ENCODE measurements around the gene DPP8.
"Not testable (repeated sequence)": the region's sequence is repeated elsewhere in the genome, so short reads cannot be mapped to it uniquely, and the experiment has no call there.

The DPP8 gene

DNA sequence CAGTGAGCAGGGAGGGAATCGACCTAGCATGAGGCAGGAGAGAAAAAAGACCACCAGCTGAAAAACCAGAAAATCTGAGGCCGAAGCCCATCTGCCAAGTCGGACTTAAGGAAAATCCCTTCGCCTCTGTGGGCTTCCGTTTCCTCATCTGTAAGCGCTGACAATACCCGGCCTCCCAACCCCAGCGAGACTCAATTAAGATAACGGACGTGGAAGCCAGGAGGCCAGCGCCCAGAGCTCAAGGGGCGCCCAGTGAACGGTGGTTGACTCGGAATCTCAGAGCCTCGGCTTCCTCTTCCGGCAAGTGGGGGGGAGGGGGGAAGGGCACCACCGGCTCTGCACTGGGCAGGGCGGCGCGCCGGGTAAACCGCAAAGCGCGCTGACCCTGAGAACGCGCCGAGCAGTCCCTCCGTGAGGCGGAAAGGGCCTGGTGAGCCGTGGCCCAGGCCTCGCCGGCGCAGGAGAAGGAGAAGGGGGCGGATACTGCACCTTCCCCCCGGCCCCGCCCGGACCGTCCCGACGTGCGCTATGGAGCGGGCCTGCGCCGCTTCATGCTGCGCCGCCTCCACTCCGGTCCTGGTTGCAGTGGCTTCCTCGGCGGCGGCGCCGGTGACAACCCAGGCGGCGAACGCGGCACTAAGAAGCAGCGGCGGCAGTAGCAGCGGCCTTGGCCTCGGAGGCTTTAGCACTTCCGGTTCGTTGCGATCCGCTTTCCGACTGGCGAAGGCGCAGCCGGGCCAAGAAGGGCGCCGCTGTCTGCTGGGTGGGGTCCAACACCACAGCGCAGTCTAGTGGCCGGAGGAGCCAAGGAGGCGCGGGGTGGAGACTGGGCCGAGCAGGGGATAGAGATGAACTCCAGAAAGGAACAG lies at the start of gene DPP8:
Gene DPP8, minus strand, starts transcription at position 693 of the 869 bp plus-strand sequence. CDS start 5,136 bp downstream, outside the sequence.
- peak; percentile 92 for DNase-seq

DNA sequence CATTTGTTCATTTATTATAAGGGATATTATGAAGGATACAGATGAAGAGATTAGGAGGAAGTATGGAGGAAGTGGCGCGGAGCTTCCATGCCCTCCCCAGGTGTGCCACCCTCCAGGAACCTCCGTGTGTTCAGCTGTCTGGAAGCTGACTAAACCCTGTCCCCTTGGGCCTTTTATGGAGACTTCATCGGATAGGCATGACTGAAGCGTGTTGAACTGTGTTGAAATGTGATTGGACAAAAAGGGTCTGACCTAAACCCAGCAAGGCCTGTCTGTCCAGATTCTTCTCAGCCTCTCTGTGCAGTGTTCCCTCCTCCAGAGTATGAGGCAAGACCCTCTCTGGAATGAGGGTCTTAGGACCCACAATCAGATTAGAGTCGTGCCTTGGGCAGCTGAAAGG lies 44.4 kb upstream of the DPP8 start:
- DNase-seq: no peak

DNA sequence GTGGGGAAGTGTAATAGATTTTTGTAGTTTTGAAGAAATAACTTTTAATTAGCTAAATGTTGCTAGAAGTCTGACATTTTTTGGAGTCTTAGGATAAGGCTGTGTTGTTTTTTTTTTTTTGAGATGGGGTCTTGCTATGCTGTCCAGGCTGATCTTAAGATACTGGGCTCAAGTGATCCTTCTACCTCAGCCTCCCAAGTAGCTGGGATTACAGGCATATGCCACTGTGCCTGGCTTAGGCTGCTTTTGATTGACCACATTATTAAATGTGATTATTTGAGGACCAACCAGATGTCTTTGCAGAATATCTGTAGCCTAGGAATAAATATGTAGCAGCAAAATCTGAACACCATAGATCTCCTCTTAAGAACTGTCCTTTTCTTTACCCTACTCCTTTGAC lies 42.5 kb upstream of the DPP8 start:
- DNase-seq: no peak

DNA sequence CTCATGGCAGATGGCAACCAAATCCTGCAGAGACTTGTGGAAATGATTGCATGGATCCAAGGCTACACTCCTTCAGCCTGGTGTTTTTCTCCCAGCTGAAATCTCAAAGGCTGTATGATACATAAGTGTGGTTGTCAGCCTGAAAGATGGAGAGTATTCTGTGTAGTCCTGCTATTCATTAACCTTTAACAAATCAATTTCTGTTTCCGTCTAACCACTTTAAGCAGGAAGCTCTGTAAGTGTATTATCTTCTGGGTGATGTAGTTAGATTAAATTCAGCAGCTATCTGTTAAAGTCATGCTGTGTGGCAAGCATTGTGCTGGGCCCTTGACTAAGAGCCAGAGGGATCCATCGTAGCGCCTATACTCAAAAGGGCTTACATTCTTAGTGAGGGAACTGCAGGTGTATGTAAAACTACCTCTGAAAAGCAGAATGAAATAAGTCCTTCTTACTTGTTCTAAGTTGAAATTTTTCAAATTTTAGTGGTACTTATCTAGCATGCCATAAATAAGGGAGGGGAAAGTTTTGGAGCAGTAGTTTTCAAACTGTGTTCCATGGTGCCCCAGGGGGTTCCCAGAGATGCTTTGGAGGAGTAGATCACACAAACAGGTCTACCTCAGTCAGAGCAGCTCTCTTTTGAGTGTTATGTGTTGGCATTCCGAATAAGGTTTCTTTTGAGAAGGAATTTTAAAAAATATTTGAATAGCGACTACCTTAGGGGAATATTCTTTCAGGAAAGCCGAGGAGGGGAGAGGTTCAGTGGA lies 41.7 kb upstream of the DPP8 start:
- DNase-seq: no peak

DNA sequence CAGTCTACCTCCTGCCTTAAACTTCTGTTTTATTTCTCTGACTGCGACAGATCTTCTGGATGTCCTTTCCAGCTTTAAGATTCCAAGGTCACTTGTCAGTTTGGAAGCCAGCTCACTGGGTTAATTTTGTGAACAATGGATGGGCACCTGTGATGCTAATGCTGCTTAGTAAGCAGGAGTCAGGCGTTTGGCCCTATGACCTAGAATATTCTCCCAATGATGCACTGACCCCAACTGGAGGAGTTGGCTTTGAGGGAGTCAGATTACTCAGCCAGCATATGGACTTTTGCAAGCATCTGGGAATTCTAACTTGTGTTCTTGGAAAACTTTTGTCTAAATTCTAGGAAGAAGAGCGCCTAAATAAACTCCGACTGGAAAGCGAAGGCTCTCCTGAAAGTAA lies 40.8 kb upstream of the DPP8 start:
- no peak for DNase-seq

DNA sequence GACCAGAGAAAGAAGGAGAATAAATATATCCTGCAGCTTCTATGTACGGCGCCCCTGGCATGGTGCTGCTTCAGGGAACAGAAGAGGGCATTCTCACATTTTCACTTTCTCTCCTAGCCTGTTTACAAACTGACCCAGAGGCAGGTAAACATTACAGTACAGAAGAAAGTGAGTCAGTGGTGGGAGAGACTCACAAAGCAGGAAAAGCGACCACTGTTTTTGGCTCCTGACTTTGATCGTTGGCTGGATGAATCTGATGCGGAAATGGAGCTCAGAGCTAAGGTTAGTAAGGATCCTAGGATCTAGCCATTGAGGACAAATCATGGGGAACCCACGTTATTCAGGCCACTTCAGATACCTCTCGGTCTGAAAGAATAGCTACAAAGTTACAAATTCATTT lies 39.1 kb upstream of the DPP8 start:
- DNase-seq: no peak

DNA sequence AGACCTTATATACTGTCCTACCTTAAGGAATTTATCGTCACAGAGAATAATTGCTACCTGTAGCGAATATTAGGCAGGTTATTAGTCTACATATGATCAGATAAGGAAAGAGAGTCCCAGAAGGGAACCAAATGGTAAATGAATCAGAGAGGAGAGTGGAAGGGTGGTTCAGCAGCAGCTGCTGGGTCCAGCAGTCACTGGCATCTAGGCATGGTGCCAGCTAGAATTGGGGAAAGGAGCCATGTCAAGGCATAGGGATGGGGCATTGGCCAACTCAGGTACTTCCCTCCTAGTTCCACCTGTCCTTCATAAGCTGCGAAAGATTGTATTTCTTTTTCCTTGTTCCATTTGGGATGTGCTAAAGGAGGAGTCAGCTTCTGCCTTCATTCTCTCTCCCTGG lies 36.2 kb upstream of the DPP8 start:
- no peak for DNase-seq

DNA sequence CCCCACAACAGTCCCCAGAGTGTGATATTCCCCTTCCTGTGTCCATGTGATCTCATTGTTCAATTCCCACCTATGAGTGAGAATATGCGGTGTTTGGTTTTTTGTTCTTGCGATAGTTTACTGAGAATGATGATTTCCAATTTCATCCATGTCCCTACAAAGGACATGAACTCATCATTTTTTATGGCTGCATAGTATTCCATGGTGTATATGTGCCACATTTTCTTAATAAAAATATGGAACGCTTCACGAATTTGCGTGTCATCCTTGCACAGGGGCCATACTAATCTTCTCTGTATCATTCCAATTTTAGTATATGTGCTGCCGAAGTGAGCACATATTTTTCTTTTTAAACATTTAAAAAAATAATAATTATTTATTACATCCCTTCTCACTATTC lies 35.4 kb upstream of the DPP8 start:
- not testable (repeated sequence) for DNase-seq

DNA sequence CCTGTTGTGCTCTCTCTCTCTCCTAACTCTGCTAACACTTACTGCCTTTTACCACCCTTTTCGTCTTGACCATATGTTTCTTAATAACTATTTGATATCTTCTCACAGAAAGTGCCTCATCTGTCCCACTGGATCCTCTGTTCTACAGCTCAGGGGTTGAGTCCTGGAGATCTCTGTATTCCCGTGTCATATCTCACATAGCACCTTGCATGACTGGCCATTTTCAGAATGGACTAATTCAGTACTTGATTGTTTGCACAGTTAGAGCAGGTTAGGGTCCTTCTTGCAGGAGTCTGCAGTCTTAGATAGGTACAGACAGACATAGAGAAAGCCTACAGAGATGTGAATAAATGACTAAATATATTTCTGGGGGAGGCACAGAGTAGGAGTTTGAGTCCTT lies 33.7 kb upstream of the DPP8 start:
- no peak for DNase-seq

DNA sequence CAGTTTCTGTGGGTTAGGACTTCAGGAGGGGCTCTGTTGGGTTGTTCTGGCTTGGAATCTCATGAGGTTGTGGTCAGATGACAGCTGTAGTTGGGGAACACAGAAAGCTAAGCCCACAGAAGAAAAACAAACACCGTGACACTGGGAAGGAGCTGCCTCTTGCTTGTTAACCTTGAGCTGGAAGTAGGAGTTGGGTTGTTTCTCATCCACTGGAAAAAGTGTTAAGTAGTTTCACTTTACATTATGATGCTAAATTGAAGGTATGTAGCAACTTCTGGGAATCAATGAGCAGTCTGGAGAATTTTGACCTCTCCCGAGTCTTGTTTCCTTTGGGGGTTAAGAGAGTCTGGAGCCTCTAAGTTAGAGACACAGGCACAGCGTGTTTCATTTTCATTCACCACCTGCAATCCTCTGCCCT lies 33.2 kb upstream of the DPP8 start:
- no peak for DNase-seq

DNA sequence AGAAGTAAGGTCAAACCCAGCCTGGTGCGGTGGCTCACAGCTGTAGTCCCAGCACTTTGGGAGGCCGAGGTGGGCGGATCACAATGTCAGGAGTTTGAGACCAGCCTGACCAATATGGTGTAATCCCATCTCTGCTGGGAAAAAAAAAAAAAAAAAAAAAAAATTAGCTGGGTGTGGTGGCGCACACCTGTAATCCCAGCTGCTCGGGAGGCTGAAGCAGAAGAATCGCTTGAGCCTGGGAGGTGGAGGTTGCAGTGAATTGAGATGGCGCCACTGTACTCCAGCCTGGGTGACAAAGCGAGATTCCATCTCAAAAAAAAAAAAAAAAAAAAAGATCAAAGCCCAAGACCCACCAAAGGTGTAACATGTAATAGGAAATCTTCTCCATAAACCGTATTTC lies 31.8 kb upstream of the DPP8 start:
- not testable (repeated sequence) for DNase-seq

DNA sequence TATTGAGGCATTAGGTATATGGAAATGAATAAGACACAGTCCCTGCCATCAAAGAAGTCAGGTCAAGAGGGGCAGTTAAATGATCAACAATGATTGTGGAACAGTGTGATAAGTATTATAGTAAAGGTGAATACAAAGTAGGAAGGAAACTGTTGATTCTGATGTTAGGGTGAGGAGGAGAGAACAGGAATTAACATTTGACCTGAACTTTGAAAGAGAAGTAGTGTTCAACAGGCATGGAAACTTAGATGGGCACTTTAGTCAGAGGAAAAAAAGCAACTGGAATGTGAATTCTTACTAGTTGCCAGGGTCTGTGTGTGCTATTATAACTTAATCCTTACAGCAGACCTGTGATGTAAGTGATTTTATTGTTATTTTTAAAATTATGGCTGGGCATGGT lies 30.4 kb upstream of the DPP8 start:
- DNase-seq: no peak

DNA sequence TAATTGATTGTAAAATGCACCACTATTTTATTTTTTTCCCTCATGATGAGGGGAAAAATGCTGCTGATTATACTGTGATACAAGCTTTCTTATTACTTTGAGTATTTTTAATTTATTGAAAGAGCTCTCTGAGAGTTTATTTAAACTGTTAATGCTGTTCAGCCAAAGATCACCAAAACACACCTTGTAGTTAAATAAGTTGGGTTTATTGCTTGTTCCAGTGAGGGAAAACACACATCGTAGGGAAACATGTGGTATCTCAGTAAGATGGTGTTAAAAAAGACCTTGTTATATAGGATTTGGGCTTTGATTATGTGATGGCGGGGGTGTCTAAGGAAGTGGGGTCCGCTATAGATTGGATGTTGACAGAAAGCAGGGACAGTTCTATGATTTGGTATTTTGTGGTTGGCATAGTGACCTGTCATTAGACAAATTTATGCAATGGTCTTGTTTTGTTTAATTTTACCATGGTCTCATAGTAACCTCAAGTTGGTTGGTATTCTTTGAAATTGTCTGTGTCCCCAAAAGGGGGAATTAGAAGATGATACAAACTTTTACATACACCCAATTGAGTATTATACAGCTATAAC lies 23.8 kb upstream of the DPP8 start:
- DNase-seq: no peak

DNA sequence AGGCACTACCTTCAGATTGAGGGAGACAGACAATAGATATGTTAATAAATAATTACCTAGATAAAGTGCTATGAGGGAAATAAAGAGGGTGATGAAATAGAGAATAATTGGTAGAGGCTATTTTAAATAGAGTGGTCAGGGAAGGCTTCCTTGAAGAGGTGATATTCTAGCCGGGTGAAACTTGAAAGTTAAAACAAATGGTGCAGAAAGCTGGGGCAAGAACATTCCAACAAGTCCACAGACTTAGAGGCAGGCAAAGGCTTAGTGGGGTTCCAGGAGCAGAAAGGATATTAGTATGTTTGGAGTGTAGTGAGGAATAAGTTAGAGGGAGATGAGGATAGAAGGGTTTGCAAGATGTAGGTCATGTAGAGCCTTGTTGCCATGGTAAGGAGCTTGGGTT lies 22.8 kb upstream of the DPP8 start:
- no peak for DNase-seq

DNA sequence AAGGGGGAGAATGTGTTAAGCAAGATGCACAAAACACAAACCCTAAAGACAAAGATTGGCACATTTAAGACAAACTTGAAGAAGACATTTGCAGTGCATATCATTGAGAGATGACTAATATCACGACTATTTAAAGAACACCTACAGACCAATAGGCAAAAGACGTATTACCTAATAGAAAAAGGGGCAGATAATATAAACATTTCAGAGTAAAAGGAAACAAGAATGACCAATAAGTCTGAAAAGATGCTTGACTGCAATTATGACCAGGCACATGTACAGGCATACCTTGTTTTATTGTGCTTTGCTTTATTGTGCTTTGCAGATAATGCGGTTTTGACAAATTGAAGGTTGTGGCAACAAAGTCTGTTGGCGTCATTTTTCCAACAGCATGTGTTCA lies 17.7 kb upstream of the DPP8 start:
- no peak for DNase-seq

DNA sequence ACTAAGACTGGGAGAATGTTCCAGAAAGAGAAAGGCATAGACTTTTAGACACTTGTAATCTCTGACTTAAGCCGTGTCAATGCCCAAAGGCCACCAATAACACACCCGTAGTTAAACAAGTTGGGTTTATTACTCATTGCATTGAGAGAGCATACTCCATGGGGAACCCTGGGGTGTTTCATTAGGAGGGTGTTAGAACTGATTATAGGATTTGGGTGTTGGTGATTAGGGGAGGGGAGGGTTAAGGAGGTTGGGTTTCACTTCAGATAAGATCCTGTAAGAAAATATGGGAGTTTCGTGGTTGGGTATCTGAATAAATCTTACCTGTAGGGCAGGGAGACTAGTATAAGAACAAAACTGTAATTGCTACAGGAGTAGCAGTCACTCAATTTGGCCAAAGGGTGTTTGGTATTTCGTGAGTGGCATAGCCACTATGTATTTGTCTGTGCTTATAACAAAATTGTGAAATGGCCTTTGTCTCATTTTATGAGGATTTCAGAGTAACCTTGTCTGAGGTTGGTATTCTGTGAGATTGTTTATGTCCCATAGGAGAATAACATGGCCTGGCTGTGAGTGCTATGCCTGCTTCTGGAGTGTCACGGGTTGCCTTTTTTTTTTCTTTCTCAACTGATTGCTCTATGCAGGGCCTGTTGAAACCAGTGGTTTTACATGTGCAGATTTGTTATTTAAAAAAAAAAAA lies 15.7 kb upstream of the DPP8 start:
- no peak for DNase-seq

DNA sequence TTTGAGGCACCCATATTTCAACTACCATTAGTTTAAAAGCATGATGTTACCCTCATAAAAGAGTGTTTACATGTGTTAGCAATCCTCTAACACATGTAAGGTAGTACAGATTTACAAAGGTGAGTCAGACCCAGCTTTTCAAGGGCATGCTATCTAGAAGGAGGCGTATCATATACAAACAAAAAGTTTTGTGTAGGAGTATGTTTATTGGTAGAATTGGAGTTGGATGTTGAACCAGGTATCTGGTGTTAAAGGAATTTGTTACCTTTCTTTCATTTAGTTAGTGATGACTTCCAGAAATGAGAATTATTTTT lies 15.2 kb upstream of the DPP8 start:
- DNase-seq: no peak

DNA sequence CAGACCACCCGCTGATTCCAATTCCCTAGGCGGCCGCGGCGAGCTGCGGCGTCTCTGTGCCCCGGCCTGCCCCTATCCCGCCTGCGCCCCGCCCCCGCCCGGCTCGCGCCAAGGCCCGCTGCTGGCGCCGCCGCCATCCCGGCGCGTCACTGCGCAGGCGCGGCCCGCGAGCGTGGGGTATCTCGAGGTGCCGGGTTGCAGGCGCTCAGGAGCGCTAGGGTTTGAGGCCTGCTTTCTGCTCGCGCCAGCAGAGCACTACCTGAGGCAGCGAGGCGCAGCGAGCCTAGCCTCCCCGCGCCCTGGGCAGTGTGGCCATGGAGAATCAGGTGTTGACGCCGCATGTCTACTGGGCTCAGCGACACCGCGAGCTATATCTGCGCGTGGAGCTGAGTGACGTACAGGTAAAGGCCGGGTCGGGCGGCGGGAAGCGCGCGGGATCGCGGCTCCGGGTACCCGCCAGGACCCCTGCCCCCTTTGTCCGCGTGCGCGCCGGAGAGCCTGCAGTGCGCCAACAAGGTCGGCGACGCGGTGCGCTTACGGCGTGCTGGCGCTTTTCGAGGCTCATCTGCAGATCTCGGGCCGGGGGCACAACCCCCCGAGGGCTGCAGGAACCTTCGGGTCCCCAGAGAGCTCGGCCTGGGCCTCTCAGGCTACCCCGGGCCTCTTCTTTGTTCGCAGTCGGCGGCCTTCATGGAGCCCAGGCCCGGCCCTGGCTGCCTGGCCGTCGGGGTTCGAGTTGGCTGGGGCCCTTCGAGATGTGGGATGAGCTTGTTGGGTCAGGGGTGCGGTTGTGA lies 13.0 kb upstream of the DPP8 start, which contains the start of gene HACD3:
Gene HACD3, plus strand, starts transcription at position 146 of the 794 bp plus-strand sequence. Its CDS starts 169 bp downstream, at position 315.
- DNase-seq: peak; percentile 77

DNA sequence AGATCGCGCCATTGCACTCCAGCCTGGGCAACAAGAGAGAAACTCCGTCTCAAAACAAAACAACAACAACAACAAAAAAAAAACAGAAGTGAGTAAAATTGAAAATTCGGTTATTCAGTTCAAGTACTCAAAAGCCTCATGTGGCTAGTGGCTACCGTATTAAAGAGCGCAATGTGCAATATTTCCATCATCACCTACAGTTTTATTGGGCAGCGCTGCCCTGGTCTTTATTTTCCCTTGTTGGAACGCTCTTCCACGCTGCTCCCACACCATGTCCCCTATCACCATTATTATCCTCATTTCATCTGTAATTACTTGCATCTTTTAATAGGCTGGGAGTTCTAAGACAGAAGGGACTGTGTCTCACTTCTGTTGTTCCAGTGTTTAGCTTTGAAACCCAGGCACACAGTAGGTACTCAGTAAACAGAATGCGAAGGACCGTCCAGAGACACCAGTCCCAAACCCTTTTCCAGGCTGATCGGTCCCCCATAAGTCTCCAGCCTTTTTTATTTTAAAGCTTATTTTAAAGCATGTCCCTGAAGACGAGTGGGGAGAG lies 12.4 kb upstream of the DPP8 start:
- DNase-seq: no peak

DNA sequence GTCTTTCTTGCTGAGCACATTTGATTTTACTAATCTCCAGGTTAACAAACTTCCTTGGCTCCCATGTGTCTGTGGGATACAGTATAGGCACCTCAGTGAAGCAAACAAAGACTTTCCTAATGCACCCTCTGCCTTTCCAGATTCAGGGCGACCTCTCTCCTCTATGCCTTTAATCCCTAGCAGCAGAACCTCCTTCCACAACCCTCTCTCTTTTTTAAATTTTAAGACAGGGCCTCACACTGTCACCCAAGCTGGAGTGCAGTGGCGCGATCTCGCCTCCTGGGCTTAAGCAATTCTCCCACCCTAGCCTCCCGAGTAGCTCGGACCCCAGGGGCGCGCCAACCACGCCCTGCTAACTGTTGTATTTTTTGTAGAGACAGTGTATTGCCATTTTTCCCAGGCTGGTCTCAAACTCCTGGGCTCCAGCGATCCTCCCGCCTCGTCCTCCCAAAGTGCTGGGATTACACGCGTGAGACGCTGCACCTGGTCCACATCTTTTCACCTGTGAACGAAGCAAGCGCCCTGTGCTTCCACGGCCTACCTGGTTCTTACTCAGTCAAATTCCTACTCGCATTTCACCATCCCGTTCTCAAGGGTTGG lies 11.1 kb upstream of the DPP8 start:
- no peak for DNase-seq

DNA sequence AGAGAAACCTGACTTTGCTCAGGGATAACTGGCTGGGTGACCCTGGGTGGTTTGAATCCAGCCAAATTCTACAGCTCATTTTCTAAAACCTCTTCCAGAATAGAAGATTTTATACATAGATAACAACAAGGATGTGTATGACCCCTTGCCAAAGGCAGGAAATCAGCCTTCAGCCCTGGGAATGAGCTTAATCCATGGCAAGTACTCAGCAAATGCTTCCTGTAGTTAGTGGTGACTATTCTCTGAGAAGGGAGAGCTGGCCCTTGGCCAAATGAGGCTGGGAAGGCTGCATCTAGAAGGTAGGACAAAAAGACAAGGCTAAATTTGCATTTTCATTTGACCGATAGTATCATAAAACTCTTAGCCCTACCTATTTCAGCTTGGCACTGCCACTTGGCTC lies 8.1 kb upstream of the DPP8 start:
- no peak for DNase-seq

DNA sequence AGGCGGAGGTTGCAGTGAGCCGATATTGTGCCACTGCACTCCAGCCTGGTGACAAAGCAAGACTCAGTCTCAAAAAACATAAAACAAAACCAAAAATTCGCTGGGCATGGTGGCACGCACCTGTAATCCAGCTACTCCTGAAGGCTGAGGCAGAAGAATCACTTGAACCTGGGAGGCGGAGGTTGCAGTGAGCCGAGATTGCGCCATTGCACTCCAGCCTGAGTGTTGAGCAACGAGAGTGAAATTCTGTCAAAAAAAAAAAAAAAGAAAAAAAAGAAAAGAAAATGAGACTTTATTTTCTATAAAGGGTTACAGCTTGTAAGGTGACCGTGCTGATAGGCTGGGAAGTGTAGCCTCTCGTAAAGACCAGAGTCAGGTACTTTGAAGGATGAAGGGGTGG lies 6.7 kb upstream of the DPP8 start:
- no peak for DNase-seq

Measured in T1000 (cell line).